CD4-positive, alpha-beta T cell treated with Interleukin-17A for 1 hour (primary cell): Measurements from ENCODE around the gene TIFAB.

Experiments used
- DNase-seq: peaks from one replicate; pipeline ENCODE4 v3.0.0-alpha.2; 2020

The TIFAB gene

GRCh38 chr5:135457424-135458071 is 5.4 kb upstream of the TIFAB start:
- DNase-seq: peak; percentile 41

GRCh38 chr5:135456238-135457099 is 4.3 kb upstream of the TIFAB start:
- DNase-seq: peak; percentile 29

- DNase-seq: no peak
These were observed 3.7 kb upstream of the TIFAB start for GRCh38 chr5:135455876-135456237.

- no peak for DNase-seq
These were observed 2.8 kb upstream of the TIFAB start for GRCh38 chr5:135454946-135455345.

- no peak for DNase-seq
These were observed 1.5 kb upstream of the TIFAB start for GRCh38 chr5:135453613-135454012.

- no peak for DNase-seq
These were observed 400 bp downstream of the TIFAB start for GRCh38 chr5:135451581-135452320.

GRCh38 chr5:135450952-135451351 is 1.2 kb downstream of the TIFAB start:
- no peak for DNase-seq

- no peak for DNase-seq
These were observed 1.8 kb downstream of the TIFAB start for GRCh38 chr5:135450336-135450735.

- DNase-seq: no peak
These were observed 2.5 kb downstream of the TIFAB start for GRCh38 chr5:135449644-135450043.

- no peak for DNase-seq
These were observed 3.2 kb downstream of the TIFAB start for GRCh38 chr5:135448791-135449507.

GRCh38 chr5:135448071-135448739 is 3.9 kb downstream of the TIFAB start:
- DNase-seq: no peak

- no peak for DNase-seq
These were observed 4.7 kb downstream of the TIFAB start, which contains the start of gene DCANP1 for GRCh38 chr5:135447298-135447929. Gene DCANP1 (minus strand): TSS chr5:135447348. CDS start chr5:135447108, 240 bp downstream.

- no peak for DNase-seq
These were observed 5.5 kb downstream of the TIFAB start for GRCh38 chr5:135446615-135447014.

GRCh38 chr5:135446206-135446605 is 5.9 kb downstream of the TIFAB start:
- DNase-seq: no peak

- DNase-seq: no peak
These were observed 6.7 kb downstream of the TIFAB start for GRCh38 chr5:135445306-135445985.

- DNase-seq: no peak
These were observed 7.3 kb downstream of the TIFAB start for GRCh38 chr5:135444881-135445280.

- no peak for DNase-seq
These were observed 7.8 kb downstream of the TIFAB start for GRCh38 chr5:135444360-135444759.

GRCh38 chr5:135443161-135443960 is 8.8 kb downstream of the TIFAB start:
- no peak for DNase-seq

- DNase-seq: no peak
These were observed 9.6 kb downstream of the TIFAB start for GRCh38 chr5:135442431-135443160.

GRCh38 chr5:135441919-135442318 is 10.2 kb downstream of the TIFAB start:
- DNase-seq: no peak
